RWPE1 (cell line): ENCODE results near the gene CXCL12.

ENCODE experiments used
- CTCF ChIA-PET: fragments of 350-600 bp; sonication (Branson Sonifier 250); formaldehyde crosslinking; extraction: SDS; loops from one replicate; lab custom pipeline; 2021; lab: Yijun Ruan, JAX
- POLR2A ChIA-PET: fragments of 400-600 bp; formaldehyde crosslinking; extraction: SDS; loops from one replicate; lab custom pipeline; 2020; ENCODE audit warnings: antibody characterized with exemption; ENCODE audit not compliant: low non-redundant PET; lab: Yijun Ruan, JAX
- DNase-seq: peaks from one replicate; pipeline ENCODE4 v3.0.0; 2012; ENCODE audit warnings: low spot score
- H3K27ac ChIP-seq: fragments of 450-650 bp; 2 replicates; pipeline ENCODE4 v1.5.1; 2017
- CTCF ChIP-seq: fragments of 450-650 bp; conservative IDR thresholded peaks from 2 replicates; pipeline ENCODE4 v1.5.1; 2017; ENCODE audit warnings: low read depth, mild to moderate bottlenecking

The CXCL12 gene

GRCh38 chr10:44330431-44330830 lies 54.5 kb downstream of the CXCL12 start:
- DNase-seq = no peak
- H3K27ac ChIP-seq = no peak overlapping the region
- no peak for TF ChIP-seq CTCF
- ChIA-PET CTCF (no interaction called here), POLR2A (no interaction called here)

DNA sequence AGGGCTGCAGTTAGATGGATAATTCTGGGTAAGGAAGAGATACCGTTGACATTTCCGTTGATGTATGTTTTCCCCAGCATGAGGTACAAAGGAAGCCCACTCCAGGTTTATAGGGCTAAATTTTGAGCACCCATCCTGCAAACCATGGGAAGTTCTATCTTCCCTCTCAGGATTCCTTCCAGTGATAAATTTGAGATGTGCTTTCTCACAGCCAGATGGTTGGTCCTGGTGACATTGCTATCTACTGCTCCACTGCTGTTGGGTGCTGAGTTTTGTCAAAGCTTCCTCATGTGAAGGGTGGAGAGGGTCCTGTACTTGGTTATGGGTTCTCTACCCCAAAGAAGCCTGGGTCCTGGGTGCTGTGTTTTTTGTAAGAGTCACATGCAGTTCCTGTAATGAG lies 57.4 kb downstream of the CXCL12 start:
- TF ChIP-seq CTCF = no peak
- CTCF ChIA-PET = no interaction called here
- POLR2A ChIA-PET = no interaction called here
- DNase-seq = no peak
- no peak overlapping the region for H3K27ac ChIP-seq
